ENCODE measurements around the gene TTC23.
"Not testable (repeated sequence)": the region's sequence is repeated elsewhere in the genome, so short reads cannot be mapped to it uniquely, and the experiment has no call there.

Gene TTC23

GRCh38 chr15:99117563-99118257, 131.7 kb downstream of the TTC23 start:
- no peak for DNase-seq

- no peak for DNase-seq
These were observed 132.3 kb downstream of the TTC23 start for GRCh38 chr15:99117111-99117510.

DNA sequence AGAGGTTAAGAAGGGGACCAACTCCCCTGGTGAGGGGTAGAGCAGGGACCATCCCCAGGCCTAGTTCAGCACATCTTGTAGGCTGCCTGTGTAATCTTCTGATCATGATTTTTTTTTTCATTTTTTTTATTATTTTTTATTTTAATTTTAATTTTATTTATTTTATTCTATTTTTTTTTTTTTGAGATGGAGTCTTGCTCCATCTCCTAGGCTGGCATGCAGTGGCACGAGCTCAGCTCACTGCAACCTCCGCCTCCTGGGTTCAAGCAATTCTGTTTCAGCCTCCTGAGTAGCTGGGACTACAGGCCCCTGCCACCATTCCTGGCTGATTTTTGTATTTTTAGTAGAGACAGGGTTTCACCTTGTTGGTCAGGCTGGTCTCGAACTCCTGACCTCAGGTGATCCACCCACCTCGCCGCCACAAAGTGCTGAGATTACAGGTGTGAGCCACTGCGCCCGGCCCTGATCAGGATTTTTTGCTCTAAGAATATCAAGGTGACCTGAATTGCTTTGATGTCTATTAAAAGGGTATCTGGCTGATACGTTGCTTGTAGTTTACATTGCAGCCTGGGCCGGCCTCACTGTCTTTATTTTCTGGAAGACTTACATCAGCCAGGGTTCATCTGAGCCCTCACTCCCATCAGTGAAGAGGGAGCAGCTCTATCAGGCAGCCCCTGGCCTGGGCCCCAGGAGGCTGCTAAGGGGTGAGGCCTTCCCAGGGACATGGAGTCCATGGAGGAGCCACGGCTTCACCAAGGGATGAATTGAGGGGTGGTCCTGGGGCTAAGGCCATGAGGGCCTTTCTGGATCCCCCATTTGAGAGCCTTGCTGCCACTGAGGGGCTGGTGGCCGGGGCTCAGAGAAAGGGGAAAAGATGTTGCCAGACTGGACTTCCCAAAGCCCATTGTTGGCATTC, 133.8 kb downstream of the TTC23 start:
- DNase-seq, result no peak

GRCh38 chr15:99114511-99115299, 134.7 kb downstream of the TTC23 start:
- DNase-seq, result no peak

DNA sequence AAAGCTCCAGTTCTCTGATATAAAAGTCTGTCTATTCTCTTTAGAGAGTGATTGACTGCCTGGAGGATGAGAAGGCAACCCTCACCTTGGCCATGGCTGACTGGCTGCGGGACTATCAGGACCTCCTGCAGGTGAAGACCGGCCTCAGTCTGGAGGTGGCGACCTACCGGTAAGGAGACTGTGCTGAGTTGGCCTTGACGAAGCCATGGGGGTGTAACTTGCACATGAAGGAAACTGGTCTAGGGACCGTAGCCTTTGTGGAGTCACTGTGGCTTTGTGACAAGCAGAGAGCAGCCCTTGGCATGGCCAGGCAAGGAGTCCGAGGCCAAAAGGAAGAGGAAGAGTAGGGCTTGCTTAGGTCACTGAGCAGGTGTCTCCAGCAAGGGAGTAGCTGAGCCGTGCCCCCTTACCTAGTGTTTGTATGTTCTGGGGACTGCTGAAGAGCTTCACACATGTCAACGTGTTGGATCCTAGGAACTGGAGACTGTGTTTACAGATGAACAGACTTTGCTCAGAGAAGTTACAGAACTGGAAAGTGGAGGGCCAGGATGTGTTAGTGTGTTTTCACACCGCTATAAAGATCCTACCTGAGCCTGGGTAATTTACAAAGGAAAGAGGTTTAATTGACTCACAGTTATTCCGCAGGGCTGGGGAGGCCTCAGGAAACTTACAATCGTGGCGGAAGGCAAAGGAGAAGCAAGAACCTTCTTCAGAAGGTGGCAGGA, 135.7 kb downstream of the TTC23 start:
- DNase-seq, result no peak

- DNase-seq, result not testable (repeated sequence)
These were observed 137.7 kb downstream of the TTC23 start for GRCh38 chr15:99111641-99112040.

GRCh38 chr15:99110581-99111320, 138.6 kb downstream of the TTC23 start:
- no peak for DNase-seq

DNA sequence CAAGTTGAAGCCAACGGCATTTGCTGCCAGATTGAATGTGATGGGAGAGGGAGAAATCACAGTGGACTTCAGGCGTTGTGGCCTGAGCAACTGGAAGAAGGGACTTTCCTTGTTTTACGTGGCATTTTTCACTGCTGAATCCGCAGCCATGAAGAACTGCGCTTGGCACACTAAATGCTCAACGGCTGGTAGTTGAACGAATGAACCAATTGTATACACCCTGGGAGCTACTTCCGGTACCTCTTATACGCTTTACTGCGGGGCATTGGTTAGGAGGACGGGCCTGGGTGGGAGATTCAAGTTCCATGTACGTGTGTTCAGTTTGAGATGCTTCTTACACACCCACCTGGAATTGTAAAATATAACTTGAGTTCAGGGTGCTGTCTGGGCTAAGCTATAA, 139.3 kb downstream of the TTC23 start:
- DNase-seq, result no peak

DNA sequence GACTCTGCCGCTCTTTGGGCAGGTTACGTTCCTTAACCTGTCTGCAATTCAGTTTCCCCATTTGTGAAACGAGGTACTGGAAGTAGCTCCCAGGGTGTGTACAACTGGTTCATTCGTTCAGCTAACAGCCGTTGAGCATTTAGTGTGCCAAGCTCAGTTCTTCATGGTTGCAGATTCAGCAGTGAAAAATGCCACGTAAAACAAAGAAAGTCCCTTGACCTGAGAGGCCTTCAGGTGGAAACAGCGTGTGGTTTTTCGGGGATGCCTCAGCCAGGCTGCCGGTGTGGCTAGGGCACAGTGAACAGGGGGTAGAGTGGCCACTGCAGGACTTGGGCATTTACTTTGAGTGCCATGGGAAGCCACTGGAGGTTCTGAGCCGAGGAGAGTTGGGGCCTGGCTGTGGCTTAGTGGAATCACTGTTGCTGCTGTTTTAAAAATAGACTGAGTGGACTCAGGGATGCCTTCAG, 139.8 kb downstream of the TTC23 start:
- no peak for DNase-seq

DNA sequence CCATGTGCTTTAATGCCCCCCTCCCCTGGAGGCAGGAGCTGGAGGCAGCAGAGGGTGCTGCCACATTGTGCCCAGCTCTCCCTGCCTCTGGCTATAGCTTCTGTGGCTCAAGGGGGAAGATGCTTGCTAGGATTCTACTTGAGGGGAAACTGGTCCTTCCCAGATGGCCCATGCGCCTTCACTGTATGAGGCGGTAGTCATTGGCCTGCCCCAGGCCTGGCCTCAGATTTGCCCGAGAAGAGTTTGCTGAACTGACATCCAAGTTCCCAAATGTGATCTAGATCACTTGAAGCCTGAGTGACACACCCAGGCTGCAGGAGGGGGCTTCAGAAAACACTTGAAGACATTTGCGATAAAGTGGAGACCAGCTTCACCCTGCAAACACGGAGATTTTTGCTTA, 140.4 kb downstream of the TTC23 start:
- DNase-seq, result no peak

DNA sequence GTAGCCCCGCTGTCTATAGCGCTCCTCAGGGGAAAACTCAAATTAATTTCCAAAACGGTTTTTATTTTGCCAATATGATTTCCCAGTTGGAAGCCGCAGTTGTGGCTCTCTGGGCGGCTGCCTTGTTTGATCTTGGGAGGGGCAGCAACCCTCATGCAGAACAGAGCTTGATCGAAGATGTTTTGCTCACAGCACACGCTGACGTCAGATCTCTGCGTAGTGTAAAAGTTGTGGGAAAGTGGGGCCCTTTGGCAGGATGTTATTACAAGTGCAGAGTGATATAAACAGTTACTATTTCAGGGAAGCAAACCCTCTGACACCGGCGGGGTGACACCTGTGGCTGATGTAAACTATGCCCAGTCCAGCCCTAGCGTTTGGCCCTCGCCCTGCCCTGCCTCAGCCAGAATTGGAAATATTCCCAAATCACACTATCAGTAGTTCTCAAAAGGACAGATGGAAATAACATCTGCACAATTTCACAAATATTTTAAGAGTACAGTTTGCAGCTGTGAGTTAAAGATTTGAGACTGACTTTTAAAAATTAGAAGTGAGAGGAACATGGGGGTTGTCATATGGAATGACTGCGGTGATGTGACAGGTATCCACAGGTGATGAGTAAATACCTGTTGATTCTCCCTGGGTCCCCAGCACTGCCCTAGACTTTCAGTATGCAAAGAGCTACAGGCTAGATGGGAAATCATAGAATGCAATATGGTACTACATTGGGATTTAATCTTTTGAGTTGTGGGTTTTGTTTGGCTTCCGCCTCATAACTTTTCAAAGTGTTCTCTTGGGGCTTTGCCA, 142.8 kb downstream of the TTC23 start:
- DNase-seq, result no peak

- peak; percentile 28 for DNase-seq
These were observed 143.7 kb downstream of the TTC23 start for GRCh38 chr15:99105514-99106341.

DNA sequence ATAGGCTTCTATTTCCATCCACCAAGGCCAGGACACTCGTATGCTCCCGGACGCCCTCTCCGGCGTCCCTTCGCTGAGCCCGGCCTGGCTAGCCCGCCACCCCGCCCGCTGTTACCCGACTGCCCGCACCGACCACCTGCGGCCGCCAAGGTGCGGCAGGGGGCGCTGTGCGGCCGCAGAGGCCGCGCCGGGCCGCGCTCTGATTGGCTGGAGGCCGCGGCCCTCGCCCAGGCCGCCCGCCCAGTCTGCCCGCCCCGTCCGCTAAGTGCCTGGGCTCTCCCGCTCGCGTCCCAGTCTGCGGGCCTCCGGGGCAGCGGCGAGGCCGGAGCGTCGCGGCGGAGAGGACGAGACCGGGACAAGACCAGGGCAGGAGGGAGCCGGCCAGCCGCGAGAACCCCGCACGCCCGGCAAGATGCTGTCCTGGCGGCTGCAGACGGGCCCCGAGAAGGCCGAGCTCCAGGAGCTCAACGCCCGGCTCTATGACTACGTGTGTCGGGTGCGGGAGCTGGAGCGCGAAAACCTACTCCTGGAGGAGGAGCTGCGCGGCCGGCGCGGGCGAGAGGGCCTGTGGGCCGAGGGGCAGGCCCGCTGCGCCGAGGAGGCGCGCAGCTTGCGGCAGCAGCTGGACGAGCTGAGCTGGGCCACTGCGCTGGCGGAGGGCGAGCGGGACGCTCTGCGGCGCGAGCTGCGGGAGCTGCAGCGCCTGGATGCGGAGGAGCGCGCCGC, 144.4 kb downstream of the TTC23 start, which contains the start of gene SYNM:
SYNM (plus strand) TSS at position 293 of the 726 bp plus-strand sequence; CDS start at position 413, 120 bp downstream.
- DNase-seq, result peak; percentile 71

GRCh38 chr15:99103279-99103678, 146.1 kb downstream of the TTC23 start:
- no peak for DNase-seq

GRCh38 chr15:99102332-99103235, 146.8 kb downstream of the TTC23 start:
- no peak for DNase-seq

GRCh38 chr15:99101501-99101900, 147.9 kb downstream of the TTC23 start:
- peak; percentile 13 for DNase-seq

DNA sequence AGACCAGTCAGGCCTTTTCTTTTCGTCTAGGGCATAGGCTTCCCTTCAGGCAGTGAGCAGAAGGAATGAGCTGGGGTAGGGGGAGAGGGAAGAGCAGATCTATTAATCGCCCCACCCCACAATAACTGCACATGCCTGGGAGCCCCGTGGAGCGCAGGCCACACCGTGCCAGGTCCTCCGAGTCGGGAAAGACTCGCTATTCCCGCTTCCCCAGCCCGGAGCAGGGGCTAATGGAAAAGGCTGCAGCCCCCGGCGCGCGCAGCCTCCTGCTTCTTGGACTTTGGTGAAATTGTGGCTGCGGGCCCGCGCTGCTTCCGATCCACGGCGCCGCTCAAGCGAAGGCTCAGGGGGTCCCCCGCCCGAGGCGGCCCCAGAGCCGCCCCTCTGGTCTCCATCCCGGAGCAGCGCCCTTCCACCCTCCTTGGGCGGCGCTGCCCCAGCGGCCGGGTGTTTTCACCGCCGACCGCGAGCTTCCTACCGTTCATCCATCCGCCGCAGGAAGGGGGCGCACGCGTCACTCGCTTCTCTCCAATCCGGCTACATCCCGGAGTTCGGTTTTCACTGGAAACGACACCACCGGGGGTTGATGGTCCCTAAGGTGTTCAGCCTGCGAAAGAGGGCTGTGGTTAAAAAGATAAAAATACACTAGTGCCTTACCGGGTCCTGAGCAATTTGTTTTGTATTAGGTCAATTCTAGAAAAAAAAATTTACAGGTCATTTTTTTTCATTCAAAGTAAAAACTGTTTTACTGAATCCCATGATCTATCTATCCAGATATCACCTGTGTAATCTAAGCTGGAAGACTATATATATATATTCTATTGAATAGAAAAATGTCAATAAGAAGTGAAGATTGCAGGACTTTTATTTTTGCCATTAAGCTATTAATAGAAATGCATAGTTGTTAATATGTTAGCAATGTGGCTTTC, 148.9 kb downstream of the TTC23 start:
- peak; percentile 59 for DNase-seq
